NCI-H2107 treated with DMSO at 0.1 percent for 48 hours (cell line): ENCODE data around the gene HNF1B.

Source experiments
- DNase-seq: peaks from one replicate; lab custom pipeline; 2025; ENCODE audit not compliant: unreplicated experiment; lab: John Stamatoyannopoulos, UW

Gene HNF1B

GRCh38 chr17:37674511-37674910, 70.3 kb downstream of the HNF1B start:
- DNase-seq = no peak

GRCh38 chr17:37673386-37673785, 71.5 kb downstream of the HNF1B start:
- no peak for DNase-seq

- DNase-seq = no peak
These were observed 72.2 kb downstream of the HNF1B start for GRCh38 chr17:37672548-37673078.

GRCh38 chr17:37671824-37672547, 72.9 kb downstream of the HNF1B start:
- peak; percentile 57 for DNase-seq

- DNase-seq = peak; percentile 48
These were observed 73.6 kb downstream of the HNF1B start for GRCh38 chr17:37671028-37671823.

GRCh38 chr17:37667039-37667438, 77.8 kb downstream of the HNF1B start:
- no peak for DNase-seq

- no peak for DNase-seq
These were observed 80.6 kb downstream of the HNF1B start for GRCh38 chr17:37664214-37664613.

GRCh38 chr17:37662353-37662752, 82.5 kb downstream of the HNF1B start:
- DNase-seq = no peak

GRCh38 chr17:37661400-37662014, 83.4 kb downstream of the HNF1B start:
- DNase-seq = no peak

- DNase-seq = no peak
These were observed 84.9 kb downstream of the HNF1B start for GRCh38 chr17:37659925-37660324.

- no peak for DNase-seq
These were observed 87.7 kb downstream of the HNF1B start for GRCh38 chr17:37657202-37657601.

- DNase-seq = no peak
These were observed 93.0 kb downstream of the HNF1B start for GRCh38 chr17:37651849-37652248.

- no peak for DNase-seq
These were observed 94.3 kb downstream of the HNF1B start for GRCh38 chr17:37650419-37651003.

GRCh38 chr17:37648555-37648954, 96.3 kb downstream of the HNF1B start:
- DNase-seq = no peak

- no peak for DNase-seq
These were observed 97.0 kb downstream of the HNF1B start for GRCh38 chr17:37647856-37648255.

GRCh38 chr17:37643869-37644268, 101.0 kb downstream of the HNF1B start:
- DNase-seq = no peak

- DNase-seq = peak; percentile 91
These were observed 101.6 kb downstream of the HNF1B start, which contains the start of gene DDX52 for GRCh38 chr17:37643118-37643766. Gene DDX52, minus strand, starts transcription at chr17:37643446. Its CDS starts 26 bp downstream, at chr17:37643420.

- no peak for DNase-seq
These were observed 102.2 kb downstream of the HNF1B start for GRCh38 chr17:37642681-37643080.

- no peak for DNase-seq
These were observed 104.8 kb downstream of the HNF1B start for GRCh38 chr17:37640015-37640414.

GRCh38 chr17:37637956-37638355, 106.9 kb downstream of the HNF1B start:
- no peak for DNase-seq
